ENCODE data around the gene NEU3.

NEU3 gene

GRCh38 chr11:75063741-75064314 lies 75.1 kb downstream of the NEU3 start:
- no peak for DNase-seq (ENCODE audit: low spot score)

- no peak for DNase-seq (ENCODE audit: low spot score)
These were observed 77.3 kb downstream of the NEU3 start for GRCh38 chr11:75066061-75066460.

All from germinal center (tissue), 1 donor.